ENCODE measurements around the gene TBC1D2.

Gene TBC1D2

GRCh38 chr9:98186236-98186635 is 69.2 kb downstream of the TBC1D2 start:
- peaks cover 0 to 8% of the 10 kb centered on the region in 2 donors for H3K36me3 ChIP-seq (ENCODE audit: control insufficient read depth in 1 of 2, insufficient read depth in 2 of 2, low read length in 2 of 2)
- H3K4me1 ChIP-seq (ENCODE audit: control insufficient read depth in 1 of 2, insufficient read depth in 2 of 2, low read length in 2 of 2): peaks cover 38 to 58% of the 10 kb centered on the region in 2 donors
- no peak overlapping the region for H3K27ac ChIP-seq (ENCODE audit: low read depth, low read length)

DNA sequence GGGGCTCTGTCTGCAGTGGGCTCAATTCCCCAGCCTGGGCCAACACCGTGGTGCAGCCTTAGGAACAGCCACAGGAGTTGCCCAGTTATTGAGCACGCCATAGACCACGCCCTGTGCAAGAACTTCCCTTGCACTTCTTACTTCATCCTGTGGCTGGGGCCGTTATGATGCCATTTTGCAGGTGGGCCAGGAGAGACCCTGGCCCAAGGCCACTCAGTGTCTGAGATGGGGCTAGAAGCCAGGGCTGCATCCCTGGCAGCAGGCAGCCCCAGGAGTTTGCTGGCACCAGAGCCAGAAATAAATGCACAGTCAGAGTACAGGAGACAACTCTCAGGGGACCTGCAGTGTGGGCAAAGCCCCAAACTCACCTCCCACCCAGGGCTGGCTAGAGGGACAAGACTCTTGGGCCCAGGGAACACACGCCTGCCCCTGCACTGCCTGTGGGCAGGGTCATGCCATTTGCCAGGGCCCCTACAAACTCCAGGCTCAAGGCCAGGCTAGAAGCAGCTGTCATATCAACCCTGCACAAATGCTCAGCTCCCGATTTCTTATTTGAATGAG is 69.8 kb downstream of the TBC1D2 start:
- H3K4me1 ChIP-seq (ENCODE audit: control insufficient read depth in 1 of 2, insufficient read depth in 2 of 2, low read length in 2 of 2): peaks cover 43 to 59% of the 10 kb centered on the region in 2 donors
- H3K27me3 ChIP-seq (ENCODE audit: control insufficient read depth in 1 of 2, insufficient read depth in 2 of 2, low read length in 2 of 2): no peaks in the 10 kb centered on the region
- no peaks in the 10 kb centered on the region for H3K9me3 ChIP-seq (ENCODE audit: control insufficient read depth in 1 of 2, low read length in 2 of 2)
- no peak overlapping the region for H3K4me3 ChIP-seq (ENCODE audit: low read depth in 1 of 2, low read length in 2 of 2)
- no peak overlapping the region for H3K9ac ChIP-seq (ENCODE audit: low read depth in 1 of 2, low read length in 2 of 2)
- H3K27ac ChIP-seq (ENCODE audit: low read depth, low read length): no peak overlapping the region
- H3K36me3 ChIP-seq (ENCODE audit: control insufficient read depth in 1 of 2, insufficient read depth in 2 of 2, low read length in 2 of 2): peaks cover 0 to 8% of the 10 kb centered on the region in 2 donors

More at GRCh38 chr9:98186236-98186635, 69.2 kb downstream of the TBC1D2 start:
- H3K27me3 ChIP-seq (ENCODE audit: control insufficient read depth in 1 of 2, insufficient read depth in 2 of 2, low read length in 2 of 2): no peaks in the 10 kb centered on the region
- H3K9ac ChIP-seq (ENCODE audit: low read depth in 1 of 2, low read length in 2 of 2): no peak overlapping the region
- H3K4me3 ChIP-seq (ENCODE audit: low read depth in 1 of 2, low read length in 2 of 2): no peak overlapping the region
- H3K9me3 ChIP-seq (ENCODE audit: control insufficient read depth in 1 of 2, low read length in 2 of 2): no peaks in the 10 kb centered on the region

DNA sequence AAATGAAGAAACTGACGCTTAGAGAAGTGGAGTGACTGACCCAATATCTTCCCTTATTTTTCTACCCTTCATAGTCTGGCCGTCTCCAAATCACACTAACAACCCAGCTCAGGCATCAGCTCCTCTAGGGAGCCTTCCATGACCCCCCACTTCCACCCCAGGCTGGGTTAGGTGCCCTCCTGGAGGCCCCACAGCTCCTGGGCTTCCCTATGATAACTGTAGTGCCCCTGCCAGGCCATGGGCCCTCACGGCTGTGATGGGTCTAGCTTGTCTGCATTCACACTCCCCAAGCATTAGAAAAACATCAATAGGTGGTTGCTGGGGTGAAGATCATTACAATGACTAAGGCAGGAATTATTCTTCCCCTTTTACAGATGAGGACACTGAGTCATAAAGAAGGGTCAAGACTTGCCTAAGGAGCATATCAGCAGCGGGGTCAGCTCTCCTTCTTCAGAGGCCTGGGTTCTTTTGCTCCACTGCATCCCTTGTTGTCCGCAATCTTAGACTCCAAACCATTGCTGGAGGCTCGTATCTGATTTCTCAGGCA is 70.4 kb downstream of the TBC1D2 start:
- Histone ChIP-seq H3K9me3 (ENCODE audit: control insufficient read depth in 1 of 2, low read length in 2 of 2) (no peaks in the 10 kb centered on the region), H3K27me3 (ENCODE audit: control insufficient read depth in 1 of 2, insufficient read depth in 2 of 2, low read length in 2 of 2) (no peaks in the 10 kb centered on the region), H3K36me3 (ENCODE audit: control insufficient read depth in 1 of 2, insufficient read depth in 2 of 2, low read length in 2 of 2) (peaks cover 0 to 8% of the 10 kb centered on the region in 2 donors), H3K27ac (ENCODE audit: low read depth, low read length) (no peak overlapping the region), H3K4me3 (ENCODE audit: low read depth in 1 of 2, low read length in 2 of 2) (no peak overlapping the region), H3K4me1 (ENCODE audit: control insufficient read depth in 1 of 2, insufficient read depth in 2 of 2, low read length in 2 of 2) (peaks cover 47 to 59% of the 10 kb centered on the region in 2 donors), H3K9ac (ENCODE audit: low read depth in 1 of 2, low read length in 2 of 2) (no peak overlapping the region)

GRCh38 chr9:98184326-98184725 is 71.1 kb downstream of the TBC1D2 start:
- no peak overlapping the region for H3K4me3 ChIP-seq (ENCODE audit: low read depth in 1 of 2, low read length in 2 of 2)
- no peaks in the 10 kb centered on the region for H3K27me3 ChIP-seq (ENCODE audit: control insufficient read depth in 1 of 2, insufficient read depth in 2 of 2, low read length in 2 of 2)
- H3K27ac ChIP-seq (ENCODE audit: low read depth, low read length): no peak overlapping the region
- peak overlapping the region in 1 of 2 donors; percentile 2 for H3K9ac ChIP-seq (ENCODE audit: low read depth in 1 of 2, low read length in 2 of 2)
- peaks cover 48 to 60% of the 10 kb centered on the region in 2 donors for H3K4me1 ChIP-seq (ENCODE audit: control insufficient read depth in 1 of 2, insufficient read depth in 2 of 2, low read length in 2 of 2)
- peaks cover 0 to 8% of the 10 kb centered on the region in 2 donors for H3K36me3 ChIP-seq (ENCODE audit: control insufficient read depth in 1 of 2, insufficient read depth in 2 of 2, low read length in 2 of 2)
- H3K9me3 ChIP-seq (ENCODE audit: control insufficient read depth in 1 of 2, low read length in 2 of 2): no peaks in the 10 kb centered on the region

DNA sequence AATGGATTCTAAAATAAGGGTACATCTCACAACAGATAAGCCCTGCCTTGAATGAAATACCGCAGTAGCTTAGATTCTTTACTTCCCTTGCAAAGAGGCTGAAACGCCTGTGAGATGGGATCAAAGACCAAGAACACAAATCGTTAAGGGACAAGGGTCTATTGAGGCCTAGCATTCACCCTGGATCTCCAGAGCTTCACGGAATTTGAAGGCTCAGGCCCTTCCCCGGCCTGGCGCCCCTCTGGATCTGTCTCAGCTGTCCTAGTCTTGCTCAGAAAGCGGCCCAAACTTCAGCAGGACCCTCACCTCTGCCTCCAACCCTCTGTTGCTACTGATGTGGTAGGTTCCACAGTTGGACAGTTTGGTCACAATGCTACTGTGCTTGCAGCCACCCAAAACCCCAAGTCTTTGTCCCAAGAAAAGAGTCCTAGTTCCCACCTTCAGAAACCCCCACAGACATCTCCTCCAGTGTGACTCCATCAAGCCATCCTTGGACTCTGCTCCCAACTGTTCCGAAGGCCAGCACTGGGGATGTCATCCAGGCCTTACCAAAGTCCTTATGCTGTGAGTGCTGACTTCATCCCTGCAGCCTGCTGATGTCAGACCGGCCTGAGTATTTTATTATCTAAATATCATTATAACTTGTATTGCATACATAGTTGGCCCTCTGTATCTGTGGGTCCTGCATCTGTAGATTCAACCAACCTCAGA is 72.4 kb downstream of the TBC1D2 start:
- Histone ChIP-seq H3K27ac (ENCODE audit: low read depth, low read length) (peak overlapping the region; percentile 57), H3K36me3 (ENCODE audit: control insufficient read depth in 1 of 2, insufficient read depth in 2 of 2, low read length in 2 of 2) (peaks cover 0 to 8% of the 10 kb centered on the region in 2 donors), H3K4me1 (ENCODE audit: control insufficient read depth in 1 of 2, insufficient read depth in 2 of 2, low read length in 2 of 2) (peaks cover 53 to 57% of the 10 kb centered on the region in 2 donors), H3K9ac (ENCODE audit: low read depth in 1 of 2, low read length in 2 of 2) (peak overlapping the region in 1 of 2 donors; percentile 14), H3K4me3 (ENCODE audit: low read depth in 1 of 2, low read length in 2 of 2) (no peak overlapping the region), H3K9me3 (ENCODE audit: control insufficient read depth in 1 of 2, low read length in 2 of 2) (no peaks in the 10 kb centered on the region), H3K27me3 (ENCODE audit: control insufficient read depth in 1 of 2, insufficient read depth in 2 of 2, low read length in 2 of 2) (no peaks in the 10 kb centered on the region)

GRCh38 chr9:98182069-98182820 is 73.2 kb downstream of the TBC1D2 start:
- Histone ChIP-seq H3K4me3 (ENCODE audit: low read depth in 1 of 2, low read length in 2 of 2) (no peak overlapping the region), H3K27ac (ENCODE audit: low read depth, low read length) (no peak overlapping the region), H3K9me3 (ENCODE audit: control insufficient read depth in 1 of 2, low read length in 2 of 2) (no peaks in the 10 kb centered on the region), H3K9ac (ENCODE audit: low read depth in 1 of 2, low read length in 2 of 2) (peak overlapping the region in 1 of 2 donors; percentile 14), H3K27me3 (ENCODE audit: control insufficient read depth in 1 of 2, insufficient read depth in 2 of 2, low read length in 2 of 2) (no peaks in the 10 kb centered on the region), H3K36me3 (ENCODE audit: control insufficient read depth in 1 of 2, insufficient read depth in 2 of 2, low read length in 2 of 2) (peaks cover 0 to 8% of the 10 kb centered on the region in 2 donors), H3K4me1 (ENCODE audit: control insufficient read depth in 1 of 2, insufficient read depth in 2 of 2, low read length in 2 of 2) (peaks cover 59% of the 10 kb centered on the region in 2 donors)

GRCh38 chr9:98181746-98182068 is 73.7 kb downstream of the TBC1D2 start:
- H3K4me1 ChIP-seq (ENCODE audit: control insufficient read depth in 1 of 2, insufficient read depth in 2 of 2, low read length in 2 of 2): peaks cover 62 to 63% of the 10 kb centered on the region in 2 donors
- no peaks in the 10 kb centered on the region for H3K9me3 ChIP-seq (ENCODE audit: control insufficient read depth in 1 of 2, low read length in 2 of 2)
- H3K27ac ChIP-seq (ENCODE audit: low read depth, low read length): no peak overlapping the region

DNA sequence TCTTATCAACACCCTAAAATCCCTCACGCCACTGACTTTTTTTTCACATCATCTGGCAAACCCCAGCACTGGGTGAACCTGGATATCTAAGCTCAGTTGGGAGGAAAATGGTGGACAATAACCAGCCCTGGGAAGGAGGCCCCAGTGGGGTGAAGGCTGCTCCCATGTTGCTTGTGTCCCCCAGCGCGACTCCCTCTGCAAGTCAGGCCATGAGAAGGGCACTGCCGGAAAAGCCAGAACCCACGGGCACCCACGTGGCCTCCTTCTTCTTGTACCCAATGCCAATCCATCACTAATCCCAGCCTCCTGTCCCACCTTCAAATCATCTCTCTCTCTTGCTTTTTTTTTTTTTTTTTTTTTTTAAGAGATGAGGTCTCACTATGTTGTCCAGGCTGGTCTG is 74.5 kb downstream of the TBC1D2 start:
- no peaks in the 10 kb centered on the region for H3K27me3 ChIP-seq (ENCODE audit: control insufficient read depth in 1 of 2, insufficient read depth in 2 of 2, low read length in 2 of 2)
- peaks cover 0 to 8% of the 10 kb centered on the region in 2 donors for H3K36me3 ChIP-seq (ENCODE audit: control insufficient read depth in 1 of 2, insufficient read depth in 2 of 2, low read length in 2 of 2)
- no peak overlapping the region for H3K4me3 ChIP-seq (ENCODE audit: low read depth in 1 of 2, low read length in 2 of 2)
- H3K4me1 ChIP-seq (ENCODE audit: control insufficient read depth in 1 of 2, insufficient read depth in 2 of 2, low read length in 2 of 2): peaks cover 68 to 69% of the 10 kb centered on the region in 2 donors
- no peaks in the 10 kb centered on the region for H3K9me3 ChIP-seq (ENCODE audit: control insufficient read depth in 1 of 2, low read length in 2 of 2)
- no peak overlapping the region for H3K27ac ChIP-seq (ENCODE audit: low read depth, low read length)
- H3K9ac ChIP-seq (ENCODE audit: low read depth in 1 of 2, low read length in 2 of 2): no peak overlapping the region

More at GRCh38 chr9:98181746-98182068, 73.7 kb downstream of the TBC1D2 start:
- no peak overlapping the region for H3K4me3 ChIP-seq (ENCODE audit: low read depth in 1 of 2, low read length in 2 of 2)
- H3K9ac ChIP-seq (ENCODE audit: low read depth in 1 of 2, low read length in 2 of 2): no peak overlapping the region
- peaks cover 0 to 8% of the 10 kb centered on the region in 2 donors for H3K36me3 ChIP-seq (ENCODE audit: control insufficient read depth in 1 of 2, insufficient read depth in 2 of 2, low read length in 2 of 2)
- H3K27me3 ChIP-seq (ENCODE audit: control insufficient read depth in 1 of 2, insufficient read depth in 2 of 2, low read length in 2 of 2): no peaks in the 10 kb centered on the region

GRCh38 chr9:98178874-98179850 is 76.3 kb downstream of the TBC1D2 start:
- peaks cover 69 to 73% of the 10 kb centered on the region in 2 donors for H3K4me1 ChIP-seq (ENCODE audit: control insufficient read depth in 1 of 2, insufficient read depth in 2 of 2, low read length in 2 of 2)
- no peaks in the 10 kb centered on the region for H3K36me3 ChIP-seq (ENCODE audit: control insufficient read depth in 1 of 2, insufficient read depth in 2 of 2, low read length in 2 of 2)

More at GRCh38 chr9:98178874-98179850, 76.3 kb downstream of the TBC1D2 start:
- Histone ChIP-seq H3K27me3 (ENCODE audit: control insufficient read depth in 1 of 2, insufficient read depth in 2 of 2, low read length in 2 of 2) (no peaks in the 10 kb centered on the region), H3K9ac (ENCODE audit: low read depth in 1 of 2, low read length in 2 of 2) (no peak overlapping the region), H3K27ac (ENCODE audit: low read depth, low read length) (no peak overlapping the region), H3K9me3 (ENCODE audit: control insufficient read depth in 1 of 2, low read length in 2 of 2) (no peaks in the 10 kb centered on the region), H3K4me3 (ENCODE audit: low read depth in 1 of 2, low read length in 2 of 2) (no peak overlapping the region)

Data from duodenal mucosa (tissue), 2 donors.